HCT116 (cell line): ENCODE results near the gene SAP130.

Source experiments
- YY1 ChIP-seq: IDR thresholded peaks from 2 replicates; pipeline ENCODE4 v1.6.1; 2011; ENCODE audit warnings: low read length, low read depth, moderate library complexity, mild to moderate bottlenecking; ENCODE audit not compliant: insufficient replicate concordance; ENCODE audit errors: extremely low read depth
- ZBTB33 ChIP-seq: IDR thresholded peaks from 2 replicates; pipeline ENCODE4 v1.6.1; 2011; ENCODE audit warnings: mild to moderate bottlenecking, low read length, moderate library complexity; ENCODE audit not compliant: insufficient replicate concordance; ENCODE audit errors: extremely low read depth

- TF ChIP-seq ZBTB33 (no peak), YY1 (no peak)
Measured at GRCh38 chr2:127909019-127909418, 118.8 kb downstream of the SAP130 start.
